SJCRH30 (cell line): ENCODE measurements around the gene GINM1. TPM values are rescaled to one million over a fixed set of nuclear protein-coding genes. Genes with fewer than 3 reads are reported as not detected.

ENCODE experiments used
- DNase-seq, 2 experiments: peaks; one replicate each; pipeline ENCODE4 v3.0.0-alpha.2; 2015 to 2020
- H3K27ac ChIP-seq: fragments of 250-450 bp; sonication (Bioruptor Pico); 2 replicates; pipeline ENCODE4 v1.5.1; 2020; ENCODE audit warnings: mild to moderate bottlenecking, moderate library complexity
- H3K27me3 ChIP-seq: fragments of 250-450 bp; sonication (Bioruptor Pico); 2 replicates; pipeline ENCODE4 v1.5.1; 2020; ENCODE audit warnings: mild to moderate bottlenecking, moderate library complexity
- H3K36me3 ChIP-seq: fragments of 250-450 bp; sonication (Bioruptor Pico); 2 replicates; pipeline ENCODE4 v1.5.1; 2020; ENCODE audit warnings: mild to moderate bottlenecking, moderate library complexity
- H3K4me1 ChIP-seq: fragments of 250-450 bp; sonication (Bioruptor Pico); 2 replicates; pipeline ENCODE4 v1.5.1; 2020; ENCODE audit warnings: mild to moderate bottlenecking, moderate library complexity
- H3K4me3 ChIP-seq: fragments of 250-450 bp; sonication (Bioruptor Pico); 2 replicates; pipeline ENCODE4 v1.5.1; 2020; ENCODE audit warnings: mild to moderate bottlenecking, moderate library complexity
- H3K9me3 ChIP-seq: fragments of 250-450 bp; sonication (Bioruptor Pico); replicated peaks from 2 replicates; pipeline ENCODE4 v1.5.1; 2020; ENCODE audit warnings: mild to moderate bottlenecking, moderate library complexity
- total RNA-seq: library from RNA; depleted of rRNA; stranded (reverse); fragments of >200 nt; shearing (Covaris generic); gene quantifications from 2 replicates; pipeline ENCODE4 v1.2.3, GENCODE V29; 2014; rRNA removed

The GINM1 gene, protein sequence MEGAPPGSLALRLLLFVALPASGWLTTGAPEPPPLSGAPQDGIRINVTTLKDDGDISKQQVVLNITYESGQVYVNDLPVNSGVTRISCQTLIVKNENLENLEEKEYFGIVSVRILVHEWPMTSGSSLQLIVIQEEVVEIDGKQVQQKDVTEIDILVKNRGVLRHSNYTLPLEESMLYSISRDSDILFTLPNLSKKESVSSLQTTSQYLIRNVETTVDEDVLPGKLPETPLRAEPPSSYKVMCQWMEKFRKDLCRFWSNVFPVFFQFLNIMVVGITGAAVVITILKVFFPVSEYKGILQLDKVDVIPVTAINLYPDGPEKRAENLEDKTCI
- 32.6 and 35.1 TPM in 2 replicates for total RNA-seq

DNA sequence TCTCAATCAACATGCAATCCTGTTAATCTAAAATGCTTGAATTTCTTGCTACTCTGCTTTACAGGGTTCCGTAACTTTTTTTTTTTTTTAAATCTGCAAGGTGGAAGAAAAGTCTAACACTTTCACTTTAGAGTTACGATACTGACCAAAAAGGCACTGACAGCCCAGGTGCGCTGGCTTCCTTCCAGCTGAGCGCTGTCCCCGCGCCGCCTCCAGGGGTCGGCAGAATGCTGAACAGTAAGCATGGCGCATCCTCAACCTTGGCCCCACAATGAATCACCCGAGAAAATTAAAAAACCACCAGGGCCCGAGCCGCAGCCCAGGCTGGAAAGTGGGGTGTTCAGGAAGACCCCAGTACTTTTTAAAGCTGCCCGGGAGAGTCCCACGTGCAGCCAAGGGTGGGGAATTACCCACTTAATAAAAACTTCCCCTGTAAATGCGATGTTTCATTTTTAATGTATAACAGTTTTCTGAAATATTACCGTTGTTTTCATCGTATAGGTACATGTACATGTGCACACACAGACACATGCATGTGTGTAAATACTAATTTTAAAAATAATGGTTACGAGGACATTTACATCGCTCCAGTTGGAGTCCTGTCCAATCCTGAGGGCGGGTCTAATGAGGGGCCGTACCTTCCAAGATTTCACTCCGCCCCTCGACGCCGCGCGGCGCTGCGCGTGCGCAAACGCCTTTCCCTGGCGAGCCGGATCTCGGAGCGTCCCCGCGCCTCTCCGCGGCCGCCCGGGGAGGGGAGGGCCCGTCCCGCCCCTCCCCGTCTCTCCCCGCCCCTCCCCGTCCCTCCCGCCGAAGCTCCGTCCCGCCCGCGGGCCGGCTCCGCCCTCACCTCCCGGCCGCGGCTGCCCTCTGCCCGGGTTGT is at the start of gene GINM1:
GINM1 (plus strand) TSS at position 849 of the 883 bp plus-strand sequence. CDS start 40 bp downstream, outside the sequence.
- H3K4me3 ChIP-seq, result peak within 1 kb of the TSS; percentile 95
- H3K9me3 ChIP-seq, result no peaks in the 10 kb centered on the region
- no peaks in the 10 kb centered on the region for H3K27me3 ChIP-seq
- no peaks in the 10 kb centered on the region for H3K36me3 ChIP-seq
- H3K27ac ChIP-seq, result peak within 1 kb of the TSS; percentile 66
- no peaks in the 10 kb centered on the region; the same call in none of the 2 replicates for H3K4me1 ChIP-seq
- DNase-seq, result peak; percentile 93 to 95

DNA sequence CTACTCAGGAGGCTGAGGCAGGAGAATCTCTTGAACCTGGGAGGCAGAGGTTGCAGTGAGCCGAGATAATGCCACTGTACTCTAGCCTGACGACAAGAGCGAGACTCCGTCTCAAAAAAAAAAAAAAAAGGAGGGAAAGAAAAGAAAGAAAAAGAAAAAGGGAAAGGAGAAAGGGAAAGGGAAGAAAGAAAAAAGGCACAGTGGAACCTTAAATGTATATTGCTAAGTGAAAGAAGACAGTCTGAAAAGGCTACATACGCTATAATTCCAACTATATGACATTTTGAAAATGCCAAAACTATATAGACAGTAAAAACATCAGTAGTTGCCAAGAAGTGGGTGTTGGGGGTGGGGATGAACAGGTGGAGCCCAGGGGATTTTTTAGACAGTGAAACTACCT is 36.5 kb upstream of the GINM1 start:
- DNase-seq, result no peak
- H3K4me3 ChIP-seq, result no peak overlapping the region
- H3K4me1 ChIP-seq, result no peaks in the 10 kb centered on the region
- no peaks in the 10 kb centered on the region for H3K27me3 ChIP-seq
- no peak overlapping the region for H3K27ac ChIP-seq
- H3K9me3 ChIP-seq, result no peaks in the 10 kb centered on the region
- peaks cover 62% of the 10 kb centered on the region for H3K36me3 ChIP-seq

DNA sequence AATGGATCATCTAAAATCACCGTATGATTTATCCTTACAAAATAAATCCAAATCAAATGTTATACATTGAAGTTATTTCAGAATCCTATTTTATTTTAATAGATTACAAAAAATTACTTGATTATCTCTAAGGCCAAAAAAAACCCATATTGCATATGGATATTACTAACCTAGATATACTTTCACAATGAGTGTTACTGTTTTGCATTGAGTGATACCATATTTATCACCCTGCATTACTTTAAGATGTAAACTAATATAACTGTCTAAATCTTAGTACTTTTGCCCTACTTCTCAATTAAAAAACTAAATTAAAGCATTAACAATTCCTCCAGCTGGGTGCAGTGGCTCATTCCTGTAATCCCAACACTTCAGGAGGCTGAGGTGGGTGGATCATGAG is 31.4 kb upstream of the GINM1 start:
- DNase-seq, result no peak
- no peaks in the 10 kb centered on the region for H3K4me1 ChIP-seq
- H3K27me3 ChIP-seq, result no peaks in the 10 kb centered on the region
- H3K27ac ChIP-seq, result no peak overlapping the region
- H3K4me3 ChIP-seq, result no peak overlapping the region
- no peaks in the 10 kb centered on the region for H3K9me3 ChIP-seq
- peaks cover 68% of the 10 kb centered on the region for H3K36me3 ChIP-seq

DNA sequence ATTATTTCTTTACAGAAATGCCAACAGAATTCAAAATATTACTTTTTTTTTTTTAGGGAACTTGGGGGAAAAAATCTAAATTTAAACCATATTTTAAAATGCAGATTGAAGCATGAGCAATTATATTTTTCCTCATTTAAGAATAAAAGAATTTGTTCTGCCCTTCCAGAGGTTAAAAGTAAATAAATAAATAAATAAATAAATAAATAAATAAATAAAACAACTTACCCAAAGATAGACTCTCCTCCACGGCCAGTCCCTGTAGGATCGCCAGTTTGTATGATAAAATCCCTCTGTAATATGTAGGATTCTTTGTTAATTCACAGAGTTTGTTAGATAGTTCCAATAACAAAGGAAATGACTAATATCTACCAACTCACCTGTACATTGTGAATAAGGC is 25.0 kb upstream of the GINM1 start:
- H3K4me3 ChIP-seq, result no peak overlapping the region
- H3K27me3 ChIP-seq, result no peaks in the 10 kb centered on the region
- H3K4me1 ChIP-seq, result 0 out of 2 replicates have a peak, but pooled peaks cover 7% of the 10 kb centered on the region
- H3K9me3 ChIP-seq, result no peaks in the 10 kb centered on the region
- DNase-seq, result no peak
- peaks cover 37% of the 10 kb centered on the region for H3K36me3 ChIP-seq
- no peak overlapping the region for H3K27ac ChIP-seq

DNA sequence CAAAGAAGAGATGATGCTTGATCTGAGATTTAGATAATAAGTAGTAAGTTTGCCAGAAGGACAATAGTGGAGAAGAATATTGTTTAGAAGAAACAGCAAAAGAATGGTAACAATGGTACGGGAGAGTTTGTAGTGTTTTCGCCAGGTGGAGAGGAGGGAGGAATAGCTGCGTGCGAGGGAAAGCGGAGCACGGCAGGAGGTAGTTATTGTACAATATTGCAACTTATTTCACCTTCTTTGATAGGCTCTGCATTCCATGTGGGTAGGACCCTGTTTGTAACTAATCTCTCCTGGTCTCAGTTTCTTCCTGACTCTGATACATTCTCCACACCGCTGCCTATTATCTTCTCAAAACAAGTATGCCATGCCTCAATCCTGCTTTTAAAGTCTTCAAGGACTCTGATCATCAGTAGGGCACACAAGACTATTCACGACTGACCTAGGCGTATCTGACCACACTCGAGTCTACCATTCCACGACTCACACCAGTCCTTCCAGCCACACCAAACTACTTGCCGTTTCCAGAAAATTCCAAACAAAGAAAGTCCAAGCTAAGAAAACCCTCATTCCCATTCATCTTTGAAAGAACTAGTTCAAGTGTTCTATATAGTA is 21.4 kb upstream of the GINM1 start:
- Histone ChIP-seq H3K4me3 (peak overlapping the region; percentile 81), H3K4me1 (0 out of 2 replicates have a peak, but pooled peaks cover 7% of the 10 kb centered on the region), H3K27ac (peak overlapping the region; percentile 65), H3K36me3 (peaks cover 15% of the 10 kb centered on the region), H3K27me3 (no peaks in the 10 kb centered on the region), H3K9me3 (no peaks in the 10 kb centered on the region)
- DNase-seq, result no peak

DNA sequence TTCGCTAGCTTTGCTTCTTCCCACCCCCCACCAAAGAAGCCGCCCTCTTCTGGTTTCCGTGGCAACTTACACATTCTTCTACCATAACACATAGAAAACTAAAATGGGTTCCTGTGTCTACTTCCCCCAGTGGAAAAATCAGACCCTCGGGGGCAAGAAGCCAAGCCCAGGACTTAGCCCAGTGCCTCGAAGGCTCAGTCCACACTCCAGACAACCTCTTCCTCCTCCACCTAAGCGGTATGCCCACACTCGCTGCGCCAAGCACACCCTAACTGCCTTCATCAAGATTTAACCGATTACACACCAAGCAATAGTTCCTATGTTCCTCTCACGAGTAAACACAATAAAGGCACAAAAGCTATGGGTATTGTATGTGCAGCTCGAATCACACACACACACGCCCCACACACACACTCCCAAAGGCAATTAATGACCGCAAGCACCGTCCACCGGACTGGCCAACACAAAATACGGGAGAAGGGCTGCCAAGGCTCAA is 20.9 kb upstream of the GINM1 start:
- H3K4me1 ChIP-seq, result 0 out of 2 replicates have a peak, but pooled peaks cover 7% of the 10 kb centered on the region
- H3K9me3 ChIP-seq, result no peaks in the 10 kb centered on the region
- H3K36me3 ChIP-seq, result peaks cover 10% of the 10 kb centered on the region
- H3K27ac ChIP-seq, result peak overlapping the region; percentile 65
- H3K4me3 ChIP-seq, result peak overlapping the region; percentile 81
- no peaks in the 10 kb centered on the region for H3K27me3 ChIP-seq
- DNase-seq, result peak; percentile 49 to 50

DNA sequence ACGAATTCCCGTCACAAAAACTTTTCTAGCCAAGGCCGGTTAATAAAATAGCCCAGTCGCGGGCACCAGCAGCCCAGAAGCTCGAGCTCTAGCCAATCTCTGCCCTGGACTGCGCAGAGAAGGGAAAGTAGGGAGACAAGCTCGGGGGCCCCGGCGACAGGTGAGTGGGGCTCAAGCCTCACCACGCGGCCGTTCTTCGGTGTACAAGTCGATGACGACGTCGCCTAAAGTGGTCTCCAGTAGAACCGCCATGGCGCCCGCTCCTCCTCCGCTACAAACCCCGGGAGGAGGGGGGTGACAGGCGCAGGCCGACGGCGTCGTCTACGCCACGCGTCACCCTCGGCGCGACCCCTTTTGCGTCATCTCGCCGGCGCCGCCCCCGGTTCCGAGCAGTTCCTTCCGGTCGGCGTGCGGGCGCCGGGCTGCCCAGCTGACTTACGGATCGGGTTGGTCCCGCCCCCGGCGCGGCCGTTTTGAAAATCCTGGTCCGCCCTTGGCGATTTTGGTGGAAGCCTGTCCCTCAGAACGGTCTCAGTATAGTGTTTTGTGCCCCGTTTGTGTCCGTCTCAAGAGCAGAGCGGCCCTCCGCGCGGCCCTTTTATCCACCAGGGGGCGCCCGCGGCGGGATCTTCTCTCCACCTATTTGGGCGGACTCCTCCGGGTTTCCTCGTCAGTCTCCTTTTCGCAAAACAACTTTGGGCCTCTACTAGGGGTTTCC is 20.3 kb upstream of the GINM1 start, which contains the start of gene PPIL4:
PPIL4 (minus strand) TSS at position 290 of the 718 bp plus-strand sequence; CDS start at position 252, 38 bp downstream.
- H3K4me1 ChIP-seq, result 0 out of 2 replicates have a peak, but pooled peaks cover 7% of the 10 kb centered on the region
- peak within 1 kb of the TSS; percentile 65 for H3K27ac ChIP-seq
- H3K9me3 ChIP-seq, result no peaks in the 10 kb centered on the region
- H3K27me3 ChIP-seq, result no peaks in the 10 kb centered on the region
- H3K4me3 ChIP-seq, result peak within 1 kb of the TSS; percentile 81
- peak; percentile 93 for DNase-seq
- H3K36me3 ChIP-seq, result peaks cover 4% of the 10 kb centered on the region

DNA sequence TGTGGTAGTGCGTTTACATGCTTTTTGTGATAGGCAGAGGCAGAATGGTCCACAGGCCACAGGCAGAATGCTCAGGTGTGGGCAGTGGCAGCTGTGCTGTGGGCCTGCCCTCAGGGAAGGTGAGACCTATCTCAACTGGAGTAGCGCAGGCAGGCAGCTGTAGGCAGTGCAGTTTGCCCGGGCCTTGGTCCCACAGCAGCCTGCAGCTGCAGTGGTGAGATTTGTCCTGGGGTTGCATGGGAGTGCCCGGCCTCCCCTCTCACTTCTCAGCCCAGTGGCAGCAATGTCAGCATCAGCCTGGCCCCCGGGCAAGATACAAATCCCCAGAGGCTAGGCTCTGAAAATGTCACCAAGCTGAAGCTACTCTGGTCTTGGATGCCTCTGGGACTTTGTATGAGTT is 14.3 kb upstream of the GINM1 start:
- Histone ChIP-seq H3K36me3 (no peaks in the 10 kb centered on the region), H3K4me3 (no peak overlapping the region), H3K27me3 (0 out of 2 replicates have a peak, but pooled peaks cover 2% of the 10 kb centered on the region), H3K9me3 (no peaks in the 10 kb centered on the region), H3K4me1 (no peaks in the 10 kb centered on the region), H3K27ac (no peak overlapping the region)
- no peak for DNase-seq

DNA sequence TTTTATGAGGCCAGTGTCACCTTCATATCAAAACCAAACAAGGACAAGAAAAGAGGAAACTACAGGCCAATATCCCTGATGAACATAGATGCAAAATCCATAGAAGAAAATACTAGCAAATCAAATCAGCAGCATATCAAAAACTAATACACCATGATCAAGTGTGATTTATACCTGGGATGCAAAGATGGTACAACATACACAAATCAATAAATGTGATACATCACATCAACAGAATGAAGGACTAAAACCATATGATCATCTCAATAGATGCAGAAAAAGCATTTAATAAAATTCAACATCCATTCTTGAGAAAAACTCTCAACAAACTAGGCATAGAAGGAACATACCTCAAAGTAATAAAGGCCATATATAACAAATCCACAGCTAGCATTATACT is 8.1 kb upstream of the GINM1 start:
- Histone ChIP-seq H3K36me3 (no peaks in the 10 kb centered on the region), H3K27ac (no peak overlapping the region), H3K4me1 (no peaks in the 10 kb centered on the region)

DNA sequence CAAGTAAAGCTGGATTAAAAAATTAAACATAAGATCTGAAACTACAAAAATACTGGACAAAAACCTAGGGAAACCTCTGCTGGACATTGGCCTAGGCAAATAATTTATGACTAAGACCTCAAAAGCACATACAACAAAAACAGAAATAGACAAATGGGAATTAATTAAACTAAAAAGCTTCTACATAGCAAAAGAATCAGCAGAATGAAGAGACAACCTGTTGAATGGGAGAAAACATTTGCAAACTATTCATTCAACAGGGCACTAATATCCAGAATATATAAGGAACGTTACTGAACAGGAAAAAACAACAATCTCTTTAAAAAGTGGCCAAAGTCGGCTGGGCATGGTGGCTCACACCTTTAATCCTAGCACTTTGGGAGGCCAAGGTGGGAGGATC is 6.8 kb upstream of the GINM1 start:
- 0 out of 2 replicates have a peak, but pooled peaks cover 6% of the 10 kb centered on the region for H3K27me3 ChIP-seq
- DNase-seq, result no peak
- no peak overlapping the region for H3K27ac ChIP-seq
- no peaks in the 10 kb centered on the region for H3K36me3 ChIP-seq
- H3K4me1 ChIP-seq, result no peaks in the 10 kb centered on the region; the same call in 1 of the 2 replicates
- no peaks in the 10 kb centered on the region for H3K9me3 ChIP-seq
- no peak overlapping the region for H3K4me3 ChIP-seq

More for the DNA sequence above, 8.1 kb upstream of the GINM1 start:
- Histone ChIP-seq H3K27me3 (0 out of 2 replicates have a peak, but pooled peaks cover 6% of the 10 kb centered on the region), H3K4me3 (no peak overlapping the region), H3K9me3 (no peaks in the 10 kb centered on the region)
- no peak for DNase-seq

DNA sequence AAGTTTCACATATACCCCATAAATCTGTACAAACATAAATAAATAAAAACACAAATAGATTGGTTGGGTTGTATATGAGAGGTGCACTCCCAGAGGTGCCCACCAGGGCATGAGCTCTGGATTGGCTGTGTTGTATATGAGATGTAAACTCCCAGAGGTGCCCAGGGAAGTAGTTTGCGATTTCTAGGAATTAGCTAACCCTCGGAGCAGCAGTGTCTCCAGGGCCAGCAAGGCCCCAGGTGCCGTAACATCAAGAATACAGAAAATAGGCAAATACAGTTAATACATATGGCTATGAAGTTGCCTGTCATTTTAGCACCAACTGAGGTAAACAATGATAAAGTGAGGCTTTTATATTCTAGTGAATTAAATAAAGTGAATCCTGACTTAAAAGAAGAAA is 5.4 kb upstream of the GINM1 start:
- Histone ChIP-seq H3K27ac (no peak overlapping the region), H3K9me3 (no peaks in the 10 kb centered on the region), H3K27me3 (0 out of 2 replicates have a peak, but pooled peaks cover 3% of the 10 kb centered on the region), H3K4me1 (no peaks in the 10 kb centered on the region; the same call in 1 of the 2 replicates), H3K36me3 (no peaks in the 10 kb centered on the region), H3K4me3 (no peak overlapping the region)
- peak; percentile 9 to 32 for DNase-seq

DNA sequence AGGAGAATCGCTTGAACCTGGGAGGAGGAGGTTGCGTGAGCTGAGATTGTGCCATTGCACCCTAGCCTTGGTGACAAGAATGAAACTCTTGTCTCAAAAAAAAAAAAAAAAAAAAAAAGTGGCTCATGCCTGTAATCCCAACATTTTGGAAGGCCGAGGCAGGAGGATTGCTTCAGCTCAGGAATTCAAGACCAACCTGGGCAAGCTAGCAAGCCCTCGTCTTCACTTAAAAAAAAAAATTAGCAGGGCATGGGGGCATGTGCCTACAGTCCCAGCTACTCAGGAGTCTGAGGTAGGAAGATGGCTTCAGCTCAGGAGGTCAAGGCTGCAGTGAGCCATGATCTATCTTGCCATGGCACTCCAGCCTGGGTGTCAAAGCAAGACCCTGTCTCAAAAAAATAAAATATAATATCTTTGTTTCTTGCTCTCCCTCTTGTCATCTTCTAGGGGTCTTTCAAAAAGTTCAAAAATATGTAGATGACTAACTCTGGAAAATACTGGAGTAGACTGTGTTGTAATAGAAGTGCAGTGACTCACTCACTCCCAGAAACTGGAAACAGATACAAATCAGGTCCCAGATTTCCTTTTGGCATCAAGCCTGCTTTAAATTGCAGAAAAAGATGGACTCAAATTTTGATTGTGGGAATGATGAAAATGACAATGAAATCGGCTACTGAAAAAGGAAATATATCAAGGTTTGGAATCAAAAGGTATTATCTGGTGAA is 2.8 kb upstream of the GINM1 start:
- Histone ChIP-seq H3K4me3 (no peak overlapping the region), H3K27ac (no peak overlapping the region), H3K36me3 (no peaks in the 10 kb centered on the region), H3K4me1 (no peaks in the 10 kb centered on the region; the same call in none of the 2 replicates), H3K9me3 (no peaks in the 10 kb centered on the region), H3K27me3 (0 out of 2 replicates have a peak, but pooled peaks cover 3% of the 10 kb centered on the region)
- DNase-seq, result no peak

DNA sequence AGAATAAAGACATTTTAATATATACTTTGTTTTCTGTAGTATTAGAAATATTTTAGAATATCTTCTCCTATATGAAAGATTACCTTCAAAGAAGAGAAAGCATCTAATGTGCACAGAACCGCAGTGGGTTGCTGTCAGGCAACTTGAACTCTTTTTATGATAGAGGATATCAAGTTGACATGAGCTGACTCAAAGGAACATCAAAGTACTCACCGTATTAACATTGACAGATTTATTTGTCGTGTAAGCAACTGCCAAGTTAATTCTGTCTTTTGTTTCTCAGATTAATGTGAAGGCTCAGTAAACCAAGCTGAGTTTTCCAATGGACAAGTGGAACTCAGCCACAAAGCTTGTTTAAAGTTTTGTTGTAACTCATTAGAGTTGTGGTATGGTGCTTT is 2.2 kb upstream of the GINM1 start:
- 0 out of 2 replicates have a peak, but pooled peaks cover 3% of the 10 kb centered on the region for H3K27me3 ChIP-seq
- H3K9me3 ChIP-seq, result no peaks in the 10 kb centered on the region
- H3K36me3 ChIP-seq, result no peaks in the 10 kb centered on the region
- no peak for DNase-seq
- H3K27ac ChIP-seq, result no peak overlapping the region
- H3K4me1 ChIP-seq, result no peaks in the 10 kb centered on the region; the same call in none of the 2 replicates
- no peak overlapping the region for H3K4me3 ChIP-seq
